PFSK-1 (cell line): ENCODE results near the gene LAMA1.

Experiments
- POLR2AphosphoS5 ChIP-seq: IDR thresholded peaks from 2 replicates; pipeline ENCODE4 v1.6.1; 2012; ENCODE audit warnings: low read depth, mild to moderate bottlenecking, control low read depth, low read length, moderate library complexity
- SIN3A ChIP-seq: IDR thresholded peaks from 2 replicates; pipeline ENCODE4 v1.6.1; 2012; ENCODE audit warnings: mild to moderate bottlenecking, low read length, moderate library complexity, borderline replicate concordance; ENCODE audit not compliant: insufficient read depth
- TF ChIP-seq, protein P1 (sequence below), 2 experiments: IDR thresholded peaks; 2 replicates each; pipeline versions ENCODE4 v1.6.1 to v1.8.0; 2011 to 2012; ENCODE audit warnings: low read depth in 2 of 2, low read length in 2 of 2, control low read depth in 1 of 2, inconsistent platforms in 1 of 2, mild to moderate bottlenecking in 1 of 2, moderate library complexity in 1 of 2; ENCODE audit not compliant: insufficient read depth in 1 of 2

DNA sequence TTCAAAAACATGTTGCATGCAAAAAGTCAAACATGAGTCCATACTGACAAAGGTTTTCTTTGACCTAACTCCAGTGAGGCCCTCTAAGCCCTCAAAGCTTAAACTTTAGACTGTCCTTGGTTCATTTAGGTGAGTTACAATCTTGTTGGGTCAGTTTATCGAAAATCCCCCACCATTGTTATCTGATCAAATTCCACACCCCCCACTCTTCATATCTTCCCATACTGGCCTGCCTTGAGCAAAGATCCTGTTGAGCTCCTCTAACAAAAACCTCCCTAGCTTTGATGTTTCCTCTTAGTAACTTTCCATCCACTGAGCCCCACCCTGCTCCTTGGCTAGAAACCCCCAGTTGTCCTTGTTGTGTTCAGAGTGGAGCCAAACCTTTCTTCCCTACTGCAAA lies 194.4 kb downstream of the LAMA1 start:
- no peak for TF ChIP-seq POLR2AphosphoS5
- TF ChIP-seq SIN3A: no peak
- TF ChIP-seq, protein P1, sequence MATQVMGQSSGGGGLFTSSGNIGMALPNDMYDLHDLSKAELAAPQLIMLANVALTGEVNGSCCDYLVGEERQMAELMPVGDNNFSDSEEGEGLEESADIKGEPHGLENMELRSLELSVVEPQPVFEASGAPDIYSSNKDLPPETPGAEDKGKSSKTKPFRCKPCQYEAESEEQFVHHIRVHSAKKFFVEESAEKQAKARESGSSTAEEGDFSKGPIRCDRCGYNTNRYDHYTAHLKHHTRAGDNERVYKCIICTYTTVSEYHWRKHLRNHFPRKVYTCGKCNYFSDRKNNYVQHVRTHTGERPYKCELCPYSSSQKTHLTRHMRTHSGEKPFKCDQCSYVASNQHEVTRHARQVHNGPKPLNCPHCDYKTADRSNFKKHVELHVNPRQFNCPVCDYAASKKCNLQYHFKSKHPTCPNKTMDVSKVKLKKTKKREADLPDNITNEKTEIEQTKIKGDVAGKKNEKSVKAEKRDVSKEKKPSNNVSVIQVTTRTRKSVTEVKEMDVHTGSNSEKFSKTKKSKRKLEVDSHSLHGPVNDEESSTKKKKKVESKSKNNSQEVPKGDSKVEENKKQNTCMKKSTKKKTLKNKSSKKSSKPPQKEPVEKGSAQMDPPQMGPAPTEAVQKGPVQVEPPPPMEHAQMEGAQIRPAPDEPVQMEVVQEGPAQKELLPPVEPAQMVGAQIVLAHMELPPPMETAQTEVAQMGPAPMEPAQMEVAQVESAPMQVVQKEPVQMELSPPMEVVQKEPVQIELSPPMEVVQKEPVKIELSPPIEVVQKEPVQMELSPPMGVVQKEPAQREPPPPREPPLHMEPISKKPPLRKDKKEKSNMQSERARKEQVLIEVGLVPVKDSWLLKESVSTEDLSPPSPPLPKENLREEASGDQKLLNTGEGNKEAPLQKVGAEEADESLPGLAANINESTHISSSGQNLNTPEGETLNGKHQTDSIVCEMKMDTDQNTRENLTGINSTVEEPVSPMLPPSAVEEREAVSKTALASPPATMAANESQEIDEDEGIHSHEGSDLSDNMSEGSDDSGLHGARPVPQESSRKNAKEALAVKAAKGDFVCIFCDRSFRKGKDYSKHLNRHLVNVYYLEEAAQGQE (IDR thresholded peaks at IDR 0.05; ENCODE audit: insufficient read depth in 1 of 2, low read depth in 2 of 2, low read length in 2 of 2): no peak
